ENCODE data around the gene RASGRP4.

DNA sequence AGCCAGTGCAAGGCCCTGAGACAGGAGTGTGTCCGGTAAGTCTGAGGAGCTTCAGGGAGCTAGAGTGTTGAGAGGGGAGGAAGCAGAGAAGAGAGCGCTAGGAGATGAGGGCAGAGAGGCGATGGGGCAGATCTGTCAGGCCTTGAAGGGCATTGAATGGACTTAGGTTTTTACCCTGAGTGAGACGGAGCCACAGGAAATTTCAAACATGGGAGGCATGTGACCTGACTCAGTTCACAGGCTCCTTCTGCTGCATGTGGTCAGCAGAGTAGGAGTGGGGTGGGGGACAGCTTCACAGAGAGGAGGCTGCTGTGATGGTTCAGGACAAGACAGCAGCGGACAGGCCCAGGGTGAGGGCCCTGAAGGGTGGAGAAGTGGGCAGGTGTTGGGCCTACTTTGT lies 25.7 kb downstream of the RASGRP4 start:
- TF ChIP-seq, protein P1, sequence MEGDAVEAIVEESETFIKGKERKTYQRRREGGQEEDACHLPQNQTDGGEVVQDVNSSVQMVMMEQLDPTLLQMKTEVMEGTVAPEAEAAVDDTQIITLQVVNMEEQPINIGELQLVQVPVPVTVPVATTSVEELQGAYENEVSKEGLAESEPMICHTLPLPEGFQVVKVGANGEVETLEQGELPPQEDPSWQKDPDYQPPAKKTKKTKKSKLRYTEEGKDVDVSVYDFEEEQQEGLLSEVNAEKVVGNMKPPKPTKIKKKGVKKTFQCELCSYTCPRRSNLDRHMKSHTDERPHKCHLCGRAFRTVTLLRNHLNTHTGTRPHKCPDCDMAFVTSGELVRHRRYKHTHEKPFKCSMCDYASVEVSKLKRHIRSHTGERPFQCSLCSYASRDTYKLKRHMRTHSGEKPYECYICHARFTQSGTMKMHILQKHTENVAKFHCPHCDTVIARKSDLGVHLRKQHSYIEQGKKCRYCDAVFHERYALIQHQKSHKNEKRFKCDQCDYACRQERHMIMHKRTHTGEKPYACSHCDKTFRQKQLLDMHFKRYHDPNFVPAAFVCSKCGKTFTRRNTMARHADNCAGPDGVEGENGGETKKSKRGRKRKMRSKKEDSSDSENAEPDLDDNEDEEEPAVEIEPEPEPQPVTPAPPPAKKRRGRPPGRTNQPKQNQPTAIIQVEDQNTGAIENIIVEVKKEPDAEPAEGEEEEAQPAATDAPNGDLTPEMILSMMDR (IDR thresholded peaks at IDR 0.05; ENCODE audit: low read depth, low read length), result no peak
- no peak for TF ChIP-seq POLR2A (IDR thresholded peaks at IDR 0.05; ENCODE audit: extremely low read depth, insufficient read length)
